GM23338 (cell line): ENCODE measurements around the gene ATXN2.

ENCODE experiments used
- CREB1 ChIP-seq: fragments of 250-450 bp; sonication (Bioruptor Pico); IDR thresholded peaks from 2 replicates; pipeline ENCODE4 v1.5.0; 2020; ENCODE audit warnings: low read depth, mild to moderate bottlenecking, moderate library complexity
- CTCF ChIP-seq, 2 experiments: fragments of 200-600 bp in 1 of 2; sonication (generic) in 1 of 2; conservative IDR thresholded peaks; 2 replicates each; pipeline versions ENCODE4 v1.5.1 to v1.6.1; 2016 to 2017; ENCODE audit warnings: antibody characterized with exemption in 2 of 2, low read depth in 2 of 2, mild to moderate bottlenecking in 2 of 2, moderate library complexity in 1 of 2
- ETS1 ChIP-seq: IDR thresholded peaks from 2 replicates; pipeline ENCODE4 v1.6.1; 2016; ENCODE audit warnings: antibody characterized with exemption
- EZH2 ChIP-seq: fragments of 200-600 bp; sonication (generic); IDR thresholded peaks from one replicate; pipeline ENCODE4 v1.8.0; 2017; ENCODE audit warnings: antibody characterized with exemption, mild to moderate bottlenecking, low read depth; ENCODE audit not compliant: unreplicated experiment
- EZH2phosphoT487 ChIP-seq: fragments of 200-600 bp; sonication (generic); IDR thresholded peaks from one replicate; pipeline ENCODE4 v1.8.1; 2018; ENCODE audit warnings: antibody characterized with exemption; ENCODE audit not compliant: unreplicated experiment
- JUNB ChIP-seq: IDR thresholded peaks from one replicate; pipeline ENCODE4 v1.6.1; 2016; ENCODE audit warnings: antibody characterized with exemption; ENCODE audit not compliant: unreplicated experiment
- NANOG ChIP-seq: IDR thresholded peaks from 2 replicates; pipeline ENCODE4 v1.6.1; 2016; ENCODE audit warnings: antibody characterized with exemption, borderline replicate concordance
- POLR2AphosphoS5 ChIP-seq: IDR thresholded peaks from 2 replicates; pipeline ENCODE4 v1.6.1; 2016; ENCODE audit warnings: antibody characterized with exemption, low read depth
- REST ChIP-seq: IDR thresholded peaks from one replicate; pipeline ENCODE4 v1.6.1; 2018; ENCODE audit warnings: antibody characterized with exemption; ENCODE audit not compliant: unreplicated experiment
- STAT1 ChIP-seq: IDR thresholded peaks from one replicate; pipeline ENCODE4 v1.6.1; 2016; ENCODE audit warnings: antibody characterized with exemption; ENCODE audit not compliant: unreplicated experiment
- ZNF114 ChIP-seq: fragments of 250-450 bp; sonication (Bioruptor Pico); IDR thresholded peaks from 2 replicates; pipeline ENCODE4 v1.5.0; 2020; ENCODE audit warnings: mild to moderate bottlenecking, moderate library complexity

GRCh38 chr12:111412007-111412829, 186.9 kb downstream of the ATXN2 start:
- no peak for TF ChIP-seq CTCF (conservative IDR thresholded peaks at IDR 0.05; ENCODE audit: low read depth in 2 of 2)
- no peak for TF ChIP-seq POLR2AphosphoS5
- TF ChIP-seq JUNB = no peak
- no peak for TF ChIP-seq REST
- TF ChIP-seq EZH2 = no peak
- 0 out of 2 replicates have a peak, but pooled peaks have one; percentile 14 for TF ChIP-seq ETS1
- no peak for TF ChIP-seq EZH2phosphoT487
- TF ChIP-seq NANOG = no peak
- TF ChIP-seq CREB1 = no peak
- no peak for TF ChIP-seq STAT1
- TF ChIP-seq ZNF114 (CRISPR knock-in tag) = no peak
